DND-41 (cell line): ENCODE measurements around the gene B3GALT6.

Experiments
- ATAC-seq: fragments of 200-7000 bp; cut with Tn5 transposase; 3 replicates; pipeline ENCODE4 v1.9.1; 2021; ENCODE audit warnings: low read depth; ENCODE audit not compliant: insufficient read depth
- DNase-seq: peaks from one replicate; pipeline ENCODE4 v3.0.0-alpha.2; 2020
- H2AFZ ChIP-seq: 2 replicates; pipeline ENCODE4 v1.6.0; 2012; ENCODE audit warnings: low read depth, low read length
- H3K27ac ChIP-seq: 2 replicates; pipeline ENCODE4 v1.5.1; 2012; ENCODE audit warnings: low read length, inconsistent platforms
- H3K27me3 ChIP-seq: fragments of 200-600 bp; sonication (generic); 2 replicates; pipeline ENCODE4 v1.6.0; 2012; ENCODE audit warnings: low read length, mild to moderate bottlenecking, inconsistent platforms; ENCODE audit not compliant: insufficient read depth, poor library complexity
- H3K36me3 ChIP-seq: 2 replicates; pipeline ENCODE4 v1.5.1; 2012; ENCODE audit warnings: low read length, inconsistent platforms; ENCODE audit not compliant: insufficient read depth
- H3K4me1 ChIP-seq: 2 replicates; pipeline ENCODE4 v1.5.1; 2012; ENCODE audit warnings: mild to moderate bottlenecking, low read length; ENCODE audit not compliant: insufficient read depth
- H3K4me2 ChIP-seq: 2 replicates; pipeline ENCODE4 v1.6.0; 2012; ENCODE audit warnings: mild to moderate bottlenecking, moderate library complexity, low read length, inconsistent platforms; ENCODE audit not compliant: insufficient read depth
- H3K4me3 ChIP-seq, 2 experiments: fragments of 200-600 bp in 1 of 2; shearing (Covaris generic) in 1 of 2; 2 replicates each; pipeline ENCODE4 v1.5.1; 2012 to 2016; ENCODE audit warnings: inconsistent platforms in 2 of 2, low read length in 2 of 2, mild to moderate bottlenecking in 2 of 2, low read depth in 1 of 2, moderate library complexity in 1 of 2
- H3K79me2 ChIP-seq: 2 replicates; pipeline ENCODE4 v1.6.0; 2012; ENCODE audit warnings: low read length, inconsistent platforms; ENCODE audit not compliant: insufficient read depth
- H3K9ac ChIP-seq: 2 replicates; pipeline ENCODE4 v1.6.0; 2012; ENCODE audit warnings: low read depth, mild to moderate bottlenecking, inconsistent platforms, low read length, moderate library complexity
- H3K9me3 ChIP-seq: 2 replicates; pipeline ENCODE4 v1.5.1; 2012; ENCODE audit warnings: low read length, moderate library complexity, mild to moderate bottlenecking, inconsistent platforms; ENCODE audit not compliant: insufficient read depth, severe bottlenecking
- H4K20me1 ChIP-seq: 2 replicates; pipeline ENCODE4 v1.6.0; 2012; ENCODE audit warnings: low read length; ENCODE audit not compliant: insufficient read depth
- CTCF ChIP-seq: IDR thresholded peaks from 2 replicates; pipeline ENCODE4 v1.5.1; 2012; ENCODE audit warnings: borderline replicate concordance, low read length, moderate library complexity, mild to moderate bottlenecking; ENCODE audit not compliant: poor library complexity, severe bottlenecking; ENCODE audit errors: extremely low read depth
- EZH2 ChIP-seq: IDR thresholded peaks from 3 replicates; pipeline ENCODE4 v1.6.1; 2012; ENCODE audit warnings: borderline replicate concordance, low read depth, mild to moderate bottlenecking, moderate library complexity, low read length, inconsistent platforms; ENCODE audit not compliant: severe bottlenecking

Gene B3GALT6

GRCh38 chr1:1198423-1199140 is 33.5 kb upstream of the B3GALT6 start:
- H3K36me3 ChIP-seq = no peaks in the 10 kb centered on the region
- ATAC-seq = no peak
- H3K27ac ChIP-seq = no peak overlapping the region
- H3K4me3 ChIP-seq = no peak overlapping the region
- H2AFZ ChIP-seq = no peak overlapping the region
- no peaks in the 10 kb centered on the region for H4K20me1 ChIP-seq
- no peak for DNase-seq
- no peaks in the 10 kb centered on the region for H3K79me2 ChIP-seq
- H3K27me3 ChIP-seq = no peaks in the 10 kb centered on the region
- H3K4me2 ChIP-seq = no peak overlapping the region
- TF ChIP-seq CTCF (no peak), EZH2 (no peak)
- no peaks in the 10 kb centered on the region for H3K9me3 ChIP-seq
- no peaks in the 10 kb centered on the region for H3K4me1 ChIP-seq
- no peak overlapping the region for H3K9ac ChIP-seq

- H3K36me3 ChIP-seq = no peaks in the 10 kb centered on the region
- peaks cover 3% of the 10 kb centered on the region; the same call in 1 of the 2 replicates for H4K20me1 ChIP-seq
- no peaks in the 10 kb centered on the region for H3K4me1 ChIP-seq
- ATAC-seq = no peak
- TF ChIP-seq CTCF (no peak), EZH2 (no peak)
- no peak overlapping the region for H2AFZ ChIP-seq
- no peak overlapping the region for H3K9ac ChIP-seq
- no peak for DNase-seq
- no peaks in the 10 kb centered on the region for H3K27me3 ChIP-seq
- no peak overlapping the region for H3K4me3 ChIP-seq
- H3K79me2 ChIP-seq = no peaks in the 10 kb centered on the region
- H3K4me2 ChIP-seq = no peak overlapping the region
- H3K9me3 ChIP-seq = no peaks in the 10 kb centered on the region
- H3K27ac ChIP-seq = no peak overlapping the region
These were observed 32.7 kb upstream of the B3GALT6 start for GRCh38 chr1:1199141-1199960.

GRCh38 chr1:1199961-1200875 is 31.8 kb upstream of the B3GALT6 start:
- Histone ChIP-seq H3K4me3 (no peak overlapping the region), H3K4me2 (no peak overlapping the region), H3K27me3 (no peaks in the 10 kb centered on the region), H2AFZ (no peak overlapping the region), H3K79me2 (no peaks in the 10 kb centered on the region), H3K36me3 (no peaks in the 10 kb centered on the region), H3K9me3 (no peaks in the 10 kb centered on the region), H3K9ac (no peak overlapping the region), H3K27ac (no peak overlapping the region), H4K20me1 (peaks cover 7% of the 10 kb centered on the region), H3K4me1 (no peaks in the 10 kb centered on the region)
- TF ChIP-seq CTCF (no peak), EZH2 (no peak)
- ATAC-seq (no peak), DNase-seq (no peak)
